A549 (cell line): Measurements from ENCODE around the gene TLX3. TPM values are rescaled to one million over a fixed set of nuclear protein-coding genes. Genes with fewer than 3 reads are reported as not detected.

Source experiments
- ATAC-seq, 2 experiments: fragments of 200-7000 bp in 1 of 2; fragments of >200 bp in 1 of 2; cut with Nextera tagmentation in 1 of 2; cut with Tn5 transposase in 1 of 2; 3 replicates each; pipeline versions ENCODE4 v1.8.0 to v1.9.1; 2018 to 2020; ENCODE audit warnings: mild to moderate bottlenecking in 1 of 2, moderate library complexity in 1 of 2
- CTCF ChIA-PET: fragments of 300-600 bp; sonication (Branson Sonifier 250); formaldehyde crosslinking; extraction: SDS; loops from one replicate; lab custom pipeline; 2021; ENCODE audit warnings: antibody characterized with exemption, inconsistent platforms; lab: Yijun Ruan, JAX
- POLR2A ChIA-PET: fragments of 350-600 bp; formaldehyde crosslinking; extraction: SDS; loops from one replicate; lab custom pipeline; 2021; ENCODE audit warnings: antibody characterized with exemption, inconsistent platforms; lab: Yijun Ruan, JAX
- DNase-seq, 2 experiments: peaks; one replicate each; pipeline versions ENCODE4 v3.0.0 to v3.0.0-alpha.2; 2011 to 2016; ENCODE audit warnings: low read depth in 1 of 2, low spot score in 1 of 2
- FAIRE-seq: peaks from 2 replicates; lab custom pipeline; 2011; peaks lifted over from hg19 to GRCh38; lab: Jason Lieb, UNC
- H3K27ac ChIP-seq, 2 experiments: fragments of >200 bp; sonication (Bioruptor Twin); formaldehyde crosslinking; 3 replicates each; pipeline ENCODE4 v1.5.1; 2016 to 2017
- H3K4me1 ChIP-seq: fragments of >200 bp; sonication (Bioruptor Twin); formaldehyde crosslinking; 3 replicates; pipeline ENCODE4 v1.6.1; 2016
- H3K4me2 ChIP-seq: fragments of >200 bp; sonication (Bioruptor Twin); formaldehyde crosslinking; 3 replicates; pipeline ENCODE4 v1.6.1; 2016
- H3K4me3 ChIP-seq: fragments of >200 bp; sonication (Bioruptor Twin); formaldehyde crosslinking; 3 replicates; pipeline ENCODE4 v1.5.1; 2016
- H3K9me3 ChIP-seq: fragments of >200 bp; sonication (Bioruptor Twin); formaldehyde crosslinking; 3 replicates; pipeline ENCODE4 v1.6.1; 2016
- CBX8 ChIP-seq: fragments of 200-600 bp; sonication (generic); IDR thresholded peaks from 2 replicates; pipeline ENCODE4 v1.6.1; 2016
- CEBPB ChIP-seq, 2 experiments: fragments of >200 bp in 1 of 2; sonication (Bioruptor Twin) in 1 of 2; formaldehyde crosslinking in 1 of 2; IDR thresholded peaks; 2 replicates each; pipeline ENCODE4 v1.6.1; 2012 to 2016
- CHD2 ChIP-seq: fragments of 150-350 bp; IDR thresholded peaks from 2 replicates; pipeline ENCODE4 v1.6.1; 2014; ENCODE audit warnings: low read length; ENCODE audit not compliant: partially characterized antibody
- E2F6 ChIP-seq: IDR thresholded peaks from 2 replicates; pipeline ENCODE4 v1.6.1; 2012; ENCODE audit warnings: low read depth, borderline replicate concordance
- EHMT2 ChIP-seq: fragments of 200-600 bp; sonication (generic); IDR thresholded peaks from 2 replicates; pipeline ENCODE4 v1.6.1; 2016; ENCODE audit warnings: antibody characterized with exemption, low read depth, mild to moderate bottlenecking, moderate library complexity
- ELK1 ChIP-seq: fragments of 150-350 bp; IDR thresholded peaks from 2 replicates; pipeline ENCODE4 v1.6.1; 2014; ENCODE audit warnings: low read depth, mild to moderate bottlenecking, low read length
- ESRRA ChIP-seq: fragments of 150-350 bp; IDR thresholded peaks from 2 replicates; pipeline ENCODE4 v1.6.1; 2014; ENCODE audit warnings: mild to moderate bottlenecking, low read length, borderline replicate concordance
- FOXS1 ChIP-seq: fragments of 250-450 bp; sonication (Bioruptor Pico); IDR thresholded peaks from 2 replicates; pipeline ENCODE4 v1.5.0; 2020; ENCODE audit warnings: mild to moderate bottlenecking, moderate library complexity
- JUN ChIP-seq, 2 experiments: fragments of >200 bp; sonication (Bioruptor Twin); formaldehyde crosslinking; IDR thresholded peaks; 2 replicates in 1 of 2; 3 replicates in 1 of 2; pipeline ENCODE4 v1.6.1; 2016 to 2017
- KDM5A ChIP-seq: fragments of 200-600 bp; sonication (generic); IDR thresholded peaks from 2 replicates; pipeline ENCODE4 v1.6.1; 2016; ENCODE audit warnings: antibody characterized with exemption, mild to moderate bottlenecking
- MAFK ChIP-seq: fragments of 450-650 bp; IDR thresholded peaks from 2 replicates; pipeline ENCODE4 v1.6.1; 2014; ENCODE audit not compliant: partially characterized antibody
- MAX ChIP-seq: IDR thresholded peaks from 2 replicates; pipeline ENCODE4 v1.6.1; 2012
- MYC ChIP-seq: IDR thresholded peaks from 2 replicates; pipeline ENCODE4 v1.6.1; 2012; ENCODE audit warnings: mild to moderate bottlenecking, inconsistent platforms, low read length, improper control_type of control experiment, borderline replicate concordance
- NFE2L2 ChIP-seq: fragments of 150-350 bp; conservative IDR thresholded peaks from 2 replicates; pipeline ENCODE4 v1.6.1; 2014; ENCODE audit warnings: low read length
- PHF8 ChIP-seq: fragments of 200-600 bp; sonication (generic); IDR thresholded peaks from 2 replicates; pipeline ENCODE4 v1.6.1; 2016; ENCODE audit warnings: low read depth, mild to moderate bottlenecking, antibody characterized with exemption, moderate library complexity, borderline replicate concordance
- POLR2AphosphoS2 ChIP-seq: conservative IDR thresholded peaks from 2 replicates; pipeline ENCODE4 v1.6.1; 2012; ENCODE audit warnings: low read length, improper control_type of control experiment, inconsistent platforms
- RARB ChIP-seq: fragments of 250-450 bp; sonication (Bioruptor Pico); IDR thresholded peaks from 2 replicates; pipeline ENCODE4 v1.8.0; 2021; ENCODE audit warnings: mild to moderate bottlenecking, moderate library complexity
- REST ChIP-seq: fragments of 200-600 bp; sonication (generic); IDR thresholded peaks from 2 replicates; pipeline ENCODE4 v1.6.1; 2016; ENCODE audit warnings: antibody characterized with exemption, mild to moderate bottlenecking, moderate library complexity
- RFX5 ChIP-seq: fragments of 450-650 bp; IDR thresholded peaks from 2 replicates; pipeline ENCODE4 v1.7.1; 2014; ENCODE audit warnings: antibody characterized with exemption, mild to moderate bottlenecking, moderate library complexity
- SMC3 ChIP-seq: fragments of >200 bp; sonication (Bioruptor Twin); formaldehyde crosslinking; IDR thresholded peaks from 3 replicates; pipeline ENCODE4 v1.6.1; 2018; ENCODE audit warnings: inconsistent platforms
- SREBF2 ChIP-seq: fragments of 450-650 bp; IDR thresholded peaks from 2 replicates; pipeline ENCODE4 v1.6.1; 2014; ENCODE audit warnings: mild to moderate bottlenecking, moderate library complexity
- ZC3H11A ChIP-seq: fragments of 450-650 bp; IDR thresholded peaks from 2 replicates; pipeline ENCODE4 v1.6.1; 2014; ENCODE audit warnings: antibody characterized with exemption, mild to moderate bottlenecking
- WGBS: methylation state at CpG from one replicate; pipeline ENCODE4 v1.1.6; 2017; ENCODE audit errors: missing lambda C conversion rate; 5-methylcytosine and 5-hydroxymethylcytosine counted together
- polyA plus RNA-seq, 4 experiments: library from polyadenylated mRNA; depleted of rRNA in 3 of 4; stranded (reverse); fragments of >200 nt; fragmentation: RNase III in 1 of 4; extraction: RNeasy Plus Mini Kit Qiagen cat#74134 plus additional on column Dnase treatment in 1 of 4; gene quantifications; 2 replicates in 3 of 4; 3 replicates in 1 of 4; pipeline ENCODE4 v1.2.3, GENCODE V29; 2011 to 2017

The TLX3 gene
- polyA plus RNA-seq, 2 of the 4 experiments (the other 2 are of a cell fraction), result not detected

GRCh38 chr5:171261904-171262303, 47.1 kb upstream of the TLX3 start:
- no peaks in the 10 kb centered on the region for H3K9me3 ChIP-seq
- DNase-seq (no peak), FAIRE-seq (no peak), ATAC-seq (no peak)
- H3K4me1 ChIP-seq, result no peaks in the 10 kb centered on the region
- CTCF ChIA-PET, result interaction anchor here (2.2 kb wide), 1 partner anchor 21 kb away, joined by 7 read pairs; no protein-coding TSS in a partner anchor
- H3K27ac ChIP-seq, result no peak overlapping the region
- H3K4me2 ChIP-seq, result no peak overlapping the region
- POLR2A ChIA-PET, result no interaction called here
- TF ChIP-seq SREBF2 (no peak), JUN (IDR thresholded peaks at IDR 0.05) (no peak), CHD2 (no peak), EHMT2 (no peak), MYC (no peak), MAX (no peak), POLR2AphosphoS2 (no peak), RFX5 (no peak), E2F6 (no peak)
- 86% methylated on average over 4 of the region's 4 CpGs for WGBS
- no peak overlapping the region for H3K4me3 ChIP-seq

GRCh38 chr5:171263181-171263580, 45.9 kb upstream of the TLX3 start:
- TF ChIP-seq RARB (CRISPR knock-in tag), result no peak
- TF ChIP-seq SMC3, result no peak
- no peak for TF ChIP-seq CEBPB (IDR thresholded peaks at IDR 0.05)
- no peak for TF ChIP-seq SREBF2
- TF ChIP-seq FOXS1, result no peak
- TF ChIP-seq ELK1, result no peak
- no peak for TF ChIP-seq EHMT2
- no peaks in the 10 kb centered on the region for H3K4me1 ChIP-seq
- no peaks in the 10 kb centered on the region for H3K9me3 ChIP-seq
- H3K27ac ChIP-seq, result no peak overlapping the region
- H3K4me3 ChIP-seq, result no peak overlapping the region
- FAIRE-seq, result no peak
- ATAC-seq, result no peak
- DNase-seq, result no peak
- ChIA-PET POLR2A (no interaction called here), CTCF (interaction anchor here (2.2 kb wide), 1 partner anchor 20 kb away, joined by 7 read pairs; no protein-coding TSS in a partner anchor)
- no peak overlapping the region for H3K4me2 ChIP-seq

- ChIA-PET CTCF (no interaction called here), POLR2A (no interaction called here)
- DNase-seq (no peak), ATAC-seq (no peak), FAIRE-seq (no peak)
- Histone ChIP-seq H3K4me1 (peaks cover 11% of the 10 kb centered on the region; the same call in 2 of the 3 replicates), H3K9me3 (no peaks in the 10 kb centered on the region), H3K27ac (no peak overlapping the region), H3K4me2 (no peak overlapping the region), H3K4me3 (no peak overlapping the region)
- TF ChIP-seq ESRRA (no peak), ZC3H11A (no peak), MAFK (no peak), NFE2L2 (no peak), CBX8 (no peak), KDM5A (no peak), REST (no peak), PHF8 (no peak)
- WGBS, result 81% methylated on average over 2 of the region's 2 CpGs
Measured at GRCh38 chr5:171264843-171265242, 44.2 kb upstream of the TLX3 start.
